Fibroblast of lung (primary cell): ENCODE measurements around the gene HDAC3. TPM values are rescaled to one million over a fixed set of nuclear protein-coding genes. Genes with fewer than 3 reads are reported as not detected.

Experiments
- DNase-seq, 2 donors: peaks; one replicate each; pipeline versions ENCODE4 v3.0.0 to v3.0.0-alpha.2; 2010; ENCODE audit warnings: low read depth in 2 of 2
- H2AFZ ChIP-seq: 2 replicates; pipeline ENCODE4 v1.5.1; 2012; ENCODE audit warnings: low read length, control low read depth, inconsistent platforms
- H3K27ac ChIP-seq: 2 replicates; pipeline ENCODE4 v1.5.1; 2011; ENCODE audit warnings: low read length, control low read depth; ENCODE audit not compliant: insufficient read depth
- H3K27me3 ChIP-seq: 2 replicates; pipeline ENCODE4 v1.5.1; 2011; ENCODE audit warnings: mild to moderate bottlenecking, low read length; ENCODE audit not compliant: control insufficient read depth, insufficient read depth
- H3K36me3 ChIP-seq: 2 replicates; pipeline ENCODE4 v1.5.1; 2011; ENCODE audit warnings: low read length; ENCODE audit not compliant: control insufficient read depth, insufficient read depth
- H3K4me1 ChIP-seq: 2 replicates; pipeline ENCODE4 v1.5.1; 2011; ENCODE audit warnings: low read length; ENCODE audit not compliant: control insufficient read depth, insufficient read depth; ENCODE audit errors: extremely low read depth
- H3K4me2 ChIP-seq: 2 replicates; pipeline ENCODE4 v1.5.1; 2011; ENCODE audit warnings: low read length, control low read depth; ENCODE audit not compliant: insufficient read depth; ENCODE audit errors: extremely low read depth
- H3K4me3 ChIP-seq, 4 experiments: fragments of 200-600 bp in 1 of 4; sonication (generic) in 1 of 4; replicated peaks in 1 of 4; 2 replicates each; pipeline ENCODE4 v1.5.1; 2011 to 2016; ENCODE audit warnings: low read length in 4 of 4, low read depth in 3 of 4, mild to moderate bottlenecking in 3 of 4, control low read depth in 2 of 4, inconsistent platforms in 1 of 4, mixed read lengths in 1 of 4; ENCODE audit not compliant: insufficient read depth in 1 of 4; ENCODE audit errors: control extremely low read depth in 1 of 4
- H3K79me2 ChIP-seq: 2 replicates; pipeline ENCODE4 v1.5.1; 2012; ENCODE audit warnings: mild to moderate bottlenecking, low read length, inconsistent platforms; ENCODE audit not compliant: control insufficient read depth, insufficient read depth
- H3K9ac ChIP-seq: 2 replicates; pipeline ENCODE4 v1.5.1; 2011; ENCODE audit warnings: mild to moderate bottlenecking, low read length, control low read depth; ENCODE audit not compliant: insufficient read depth
- H3K9me3 ChIP-seq: 2 replicates; pipeline ENCODE4 v1.5.1; 2012; ENCODE audit warnings: low read depth, low read length; ENCODE audit not compliant: control insufficient read depth, insufficient read depth
- H4K20me1 ChIP-seq: 2 replicates; pipeline ENCODE4 v1.5.1; 2011; ENCODE audit warnings: low read length; ENCODE audit not compliant: control insufficient read depth, insufficient read depth; ENCODE audit errors: extremely low read depth
- CTCF ChIP-seq, 2 donors: IDR thresholded peaks in 1 of 2; conservative IDR thresholded peaks in 1 of 2; 1 replicate in 1 of 2; 2 replicates in 1 of 2; pipeline ENCODE4 v1.5.1; 2011 to 2012; ENCODE audit warnings: low read length in 2 of 2, control low read depth in 1 of 2, inconsistent platforms in 1 of 2, low read depth in 1 of 2, mild to moderate bottlenecking in 1 of 2
- EZH2 ChIP-seq: IDR thresholded peaks from 2 replicates; pipeline ENCODE4 v1.5.1; 2012; ENCODE audit warnings: low read length, control low read depth, mild to moderate bottlenecking; ENCODE audit errors: missing control alignments
- polyA plus RNA-seq, 2 donors: library from polyadenylated mRNA; depleted of rRNA in 1 of 2; stranded (reverse) in 1 of 2; unstranded in 1 of 2; fragments of >200 nt; gene quantifications; 2 replicates each; pipeline ENCODE4 v1.2.1, GENCODE V29; 2011 to 2012; ENCODE audit warnings: missing spikeins in 1 of 2
- total RNA-seq: library from RNA; depleted of rRNA; stranded (reverse); fragments of >200 nt; gene quantifications from 2 replicates; pipeline ENCODE4 v1.2.1, GENCODE V29; 2014

HDAC3 gene
- total and polyA plus RNA-seq, 2 donors (not counting 1 experiment from before 2014, with no cell fraction given), result 56.8 to 69.6 TPM

- no peaks in the 10 kb centered on the region for H3K9me3 ChIP-seq
- H3K9ac ChIP-seq, result no peak overlapping the region
- H4K20me1 ChIP-seq, result no peaks in the 10 kb centered on the region
- peaks cover 4% of the 10 kb centered on the region for H3K79me2 ChIP-seq
- H3K36me3 ChIP-seq, result peaks cover 12% of the 10 kb centered on the region
- no peak overlapping the region for H3K27ac ChIP-seq
- no peak overlapping the region for H3K4me2 ChIP-seq
- TF ChIP-seq CTCF (conservative IDR thresholded peaks at IDR 0.05 in 1 of 2, IDR thresholded peaks at IDR 0.05 in 1 of 2; ENCODE audit: low read depth in 1 of 2, low read length in 2 of 2), result no peak
- no peak for TF ChIP-seq EZH2
- no peak overlapping the region for H2AFZ ChIP-seq
- DNase-seq, result no peak
- no peaks in the 10 kb centered on the region for H3K27me3 ChIP-seq
- H3K4me1 ChIP-seq, result no peaks in the 10 kb centered on the region
- no peak overlapping the region for H3K4me3 ChIP-seq
Measured at GRCh38 chr5:141623186-141623585, 13.5 kb downstream of the HDAC3 start.

- peak within 1 kb of the TSS; percentile 81 for H3K27ac ChIP-seq
- no peaks in the 10 kb centered on the region for H3K9me3 ChIP-seq
- peak within 1 kb of the TSS; percentile 79 to 82 (median 80) for H3K4me3 ChIP-seq
- TF ChIP-seq EZH2 (no peak), CTCF (conservative IDR thresholded peaks at IDR 0.05 in 1 of 2, IDR thresholded peaks at IDR 0.05 in 1 of 2; ENCODE audit: low read depth in 1 of 2, low read length in 2 of 2) (peak; percentile 89 to 95)
- H3K9ac ChIP-seq, result peak within 1 kb of the TSS; percentile 88
- peak within 1 kb of the TSS; percentile 47 for H2AFZ ChIP-seq
- H3K36me3 ChIP-seq, result peaks cover 4% of the 10 kb centered on the region
- peak within 1 kb of the TSS; percentile 71 for H3K4me2 ChIP-seq
- no peaks in the 10 kb centered on the region for H4K20me1 ChIP-seq
- H3K4me1 ChIP-seq, result no peaks in the 10 kb centered on the region
- DNase-seq, result peak; percentile 96
- H3K27me3 ChIP-seq, result no peaks in the 10 kb centered on the region
- peaks cover 40% of the 10 kb centered on the region for H3K79me2 ChIP-seq
Measured at GRCh38 chr5:141618804-141619554, 17.7 kb downstream of the HDAC3 start, which contains the start of gene DIAPH1. Gene DIAPH1, minus strand, starts transcription at chr5:141619000. Its CDS starts 86 bp downstream, at chr5:141618914.

- H3K27me3 ChIP-seq, result no peaks in the 10 kb centered on the region
- peak overlapping the region; percentile 71 for H3K4me2 ChIP-seq
- H3K27ac ChIP-seq, result peak overlapping the region; percentile 81
- H3K9ac ChIP-seq, result peak overlapping the region; percentile 88
- TF ChIP-seq EZH2, result no peak
- no peak for TF ChIP-seq CTCF (conservative IDR thresholded peaks at IDR 0.05 in 1 of 2, IDR thresholded peaks at IDR 0.05 in 1 of 2; ENCODE audit: low read depth in 1 of 2, low read length in 2 of 2)
- peak overlapping the region; percentile 47 for H2AFZ ChIP-seq
- peak overlapping the region; percentile 79 to 82 (median 80) for H3K4me3 ChIP-seq
- no peaks in the 10 kb centered on the region for H3K9me3 ChIP-seq
- DNase-seq, result peak in 1 of 2 donors; percentile 29
- H3K36me3 ChIP-seq, result peaks cover 4% of the 10 kb centered on the region
- H3K4me1 ChIP-seq, result no peaks in the 10 kb centered on the region
- H4K20me1 ChIP-seq, result no peaks in the 10 kb centered on the region
- H3K79me2 ChIP-seq, result peaks cover 45% of the 10 kb centered on the region
Measured at GRCh38 chr5:141618030-141618803, 18.4 kb downstream of the HDAC3 start.
